Spleen (tissue), 11 donors: ENCODE measurements around the gene CTNNA2. TPM values are rescaled to one million over a fixed set of nuclear protein-coding genes. Genes with fewer than 3 reads are reported as not detected.

Source experiments
- DNase-seq: peaks from one replicate; pipeline ENCODE4 v3.0.0-alpha.2; 2020
- H3K27ac ChIP-seq, 8 donors: fragments of 200-600 bp; sonication (generic) in 7 of 8; 1 replicate in 4 of 8; 2 replicates in 4 of 8; pipeline versions ENCODE4 v1.5.0 to v1.8.0; 2016 to 2021; ENCODE audit warnings: inconsistent platforms in 4 of 8, mild to moderate bottlenecking in 4 of 8, moderate library complexity in 1 of 8
- H3K27me3 ChIP-seq, 7 donors: fragments of 200-600 bp; sonication (generic) in 6 of 7; replicated peaks in 1 of 7; 1 replicate in 4 of 7; 2 replicates in 3 of 7; pipeline versions ENCODE4 v1.5.0 to v1.8.0; 2016 to 2021; ENCODE audit warnings: inconsistent platforms in 3 of 7, mild to moderate bottlenecking in 1 of 7
- H3K36me3 ChIP-seq, 6 donors: fragments of 200-600 bp; sonication (generic) in 5 of 6; 1 replicate in 4 of 6; 2 replicates in 2 of 6; pipeline versions ENCODE4 v1.5.0 to v1.8.0; 2016 to 2021; ENCODE audit warnings: inconsistent platforms in 2 of 6
- H3K4me1 ChIP-seq, 6 donors: fragments of 200-600 bp; sonication (generic) in 5 of 6; 1 replicate in 3 of 6; 2 replicates in 3 of 6; pipeline versions ENCODE4 v1.5.0 to v1.8.0; 2016 to 2021; ENCODE audit warnings: inconsistent platforms in 3 of 6
- H3K4me3 ChIP-seq, 8 donors: fragments of 200-600 bp; sonication (generic) in 7 of 8; 1 replicate in 4 of 8; 2 replicates in 4 of 8; pipeline versions ENCODE4 v1.5.0 to v1.8.0; 2016 to 2021; ENCODE audit warnings: inconsistent platforms in 4 of 8, mild to moderate bottlenecking in 4 of 8, moderate library complexity in 2 of 8
- H3K9me3 ChIP-seq, 8 donors: fragments of 200-600 bp; sonication (generic) in 7 of 8; 1 replicate in 4 of 8; 2 replicates in 4 of 8; pipeline versions ENCODE4 v1.5.0 to v1.8.0; 2016 to 2021; ENCODE audit warnings: inconsistent platforms in 4 of 8
- CTCF ChIP-seq, 11 experiments: fragments of 200-600 bp in 7 of 11; fragments of 450-650 bp in 4 of 11; sonication (generic) in 4 of 11; IDR thresholded peaks in 8 of 11; conservative IDR thresholded peaks in 3 of 11; 1 replicate in 7 of 11; 2 replicates in 4 of 11; pipeline versions ENCODE4 v1.4.0 to v1.8.0; 2016 to 2021; ENCODE audit warnings: antibody characterized with exemption in 11 of 11, inconsistent platforms in 4 of 11, mild to moderate bottlenecking in 1 of 11
- POLR2A ChIP-seq, 3 donors: fragments of 450-650 bp; IDR thresholded peaks; one replicate each; pipeline ENCODE4 v1.5.1; 2017; ENCODE audit warnings: antibody characterized with exemption in 3 of 3, mild to moderate bottlenecking in 1 of 3
- POLR2AphosphoS5 ChIP-seq, 3 donors: sonication (generic); formaldehyde crosslinking; IDR thresholded peaks; one replicate each; pipeline ENCODE4 v1.5.1; 2017; ENCODE audit warnings: antibody characterized with exemption in 3 of 3
- WGBS, 5 donors: extraction: QIAGEN DNeasy Blood & Tissue Kit in 3 of 5; methylation state at CpG; one replicate each; pipeline versions ENCODE4 v1.1.5 to v1.1.7; 2013 to 2018; 5-methylcytosine and 5-hydroxymethylcytosine counted together
- intact Hi-C: fragments of 100-400 bp; cut with DNase I; formaldehyde crosslinking; loops from one replicate; pipeline ENCODE4 v1.15.0; 2023; ENCODE audit warnings: low total_unique reads
- polyA plus RNA-seq, 3 donors: library from polyadenylated mRNA; stranded (reverse); fragments of 200-250 nt; gene quantifications; one replicate each; pipeline ENCODE4 v1.2.1, GENCODE V29; 2013
- total RNA-seq, 7 donors: library from RNA; depleted of rRNA in 3 of 7; stranded (reverse); fragments of >200 nt in 3 of 7; fragmentation: NEBNext Ultra II Directional in 4 of 7; extraction: Animal tissue kit (Norgen Biotek cat#: 25700) in 4 of 7; gene quantifications; one replicate each; pipeline versions ENCODE4 v1.1.0 to v1.2.1, GENCODE V29; 2016 to 2021
- donor health status: healthy with polysubstance abuse.
- donor health status: DM: no; HTN: no; CAD: no; lungs with moderate emphysema.
- donor health status: DM: no; HTN: no; CAD: no.
- donor health status: Bipolar disorder and iron deficiency.
- donor health status: healthy.
- donor health status: DM: no; HTN: no; CAD: no.
- donor health status: DM: yes; HTN: yes; CAD: no.

CTNNA2 gene
- total and polyA plus RNA-seq, 10 donors, result not detected

DNA sequence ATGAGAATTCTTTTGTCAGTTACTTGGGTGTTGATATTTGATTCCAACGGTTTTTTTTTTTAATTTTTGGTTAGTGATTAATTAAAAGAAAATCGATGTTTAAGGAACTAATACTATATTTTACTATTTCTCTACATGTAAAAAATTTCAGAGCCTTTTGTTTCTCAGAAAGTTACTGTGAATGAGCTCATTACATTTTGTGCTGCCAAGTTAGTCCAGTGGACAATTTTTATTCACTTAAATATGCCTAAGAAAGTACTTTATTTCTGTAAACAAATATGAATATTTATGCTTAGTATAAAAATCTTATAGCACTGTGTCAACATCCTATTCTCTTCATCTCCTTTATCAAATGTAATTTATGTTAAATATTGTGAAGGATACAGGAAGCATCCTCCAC is 309.3 kb downstream of the CTNNA2 start:
- Histone ChIP-seq H3K4me3 (no peak overlapping the region), H3K27ac (no peak overlapping the region), H3K9me3 (peaks cover 0 to 6% (median 0%) of the 10 kb centered on the region in 8 donors), H3K27me3 (no peaks in the 10 kb centered on the region), H3K4me1 (no peaks in the 10 kb centered on the region), H3K36me3 (no peaks in the 10 kb centered on the region)
- no peak for DNase-seq
- TF ChIP-seq POLR2A (IDR thresholded peaks at IDR 0.05) (no peak), CTCF (IDR thresholded peaks at IDR 0.05 in 8 of 11, conservative IDR thresholded peaks at IDR 0.05 in 3 of 11) (no peak), POLR2AphosphoS5 (IDR thresholded peaks at IDR 0.05) (no peak)
- intact Hi-C loops, result no loop called here
- WGBS, 5 donors, result 55 to 74% (median 68%) methylated on average over 2 of the region's 2 CpGs

- H3K9me3 ChIP-seq, result no peaks in the 10 kb centered on the region
- intact Hi-C loops, result no loop called here
- DNase-seq, result no peak
- H3K4me3 ChIP-seq, result no peak overlapping the region
- H3K4me1 ChIP-seq, result no peaks in the 10 kb centered on the region
- H3K36me3 ChIP-seq, result no peaks in the 10 kb centered on the region
- no peak for TF ChIP-seq CTCF (IDR thresholded peaks at IDR 0.05 in 8 of 11, conservative IDR thresholded peaks at IDR 0.05 in 3 of 11)
- TF ChIP-seq POLR2A (IDR thresholded peaks at IDR 0.05), result no peak
- TF ChIP-seq POLR2AphosphoS5 (IDR thresholded peaks at IDR 0.05), result no peak
- no peak overlapping the region for H3K27ac ChIP-seq
- WGBS, 5 donors, result 55 to 70% (median 56%) methylated on average over 6 of the region's 6 CpGs
- no peaks in the 10 kb centered on the region for H3K27me3 ChIP-seq
Measured at GRCh38 chr2:79824086-79824786, 311.4 kb downstream of the CTNNA2 start.

DNA sequence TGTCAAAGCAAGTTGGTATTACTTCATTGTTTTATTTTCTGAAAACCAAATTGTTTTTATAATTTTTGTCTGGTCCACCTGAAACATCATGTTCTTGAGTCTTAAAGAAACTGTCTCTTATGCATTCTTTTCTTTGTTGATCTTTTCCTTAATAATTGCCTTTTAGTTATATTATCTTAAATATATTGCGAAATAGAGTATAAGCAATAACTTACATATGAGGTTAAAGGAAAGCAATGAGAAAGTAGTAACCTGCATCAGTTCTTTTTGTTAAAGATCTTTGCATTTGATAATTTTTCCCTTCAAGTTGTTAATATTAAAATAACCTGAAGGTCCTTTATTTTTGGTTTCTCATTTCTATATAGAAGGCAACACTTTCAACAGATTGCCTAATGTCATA is 315.0 kb downstream of the CTNNA2 start:
- H3K4me1 ChIP-seq, result no peaks in the 10 kb centered on the region
- no peaks in the 10 kb centered on the region for H3K36me3 ChIP-seq
- no peaks in the 10 kb centered on the region for H3K27me3 ChIP-seq
- intact Hi-C loops, result no loop called here
- H3K27ac ChIP-seq, result no peak overlapping the region
- no peak for DNase-seq
- no peak overlapping the region for H3K4me3 ChIP-seq
- WGBS, 5 donors, result 86 to 94% (median 91%) methylated on average over 1 of the region's 1 CpG
- no peaks in the 10 kb centered on the region for H3K9me3 ChIP-seq
- TF ChIP-seq POLR2A (IDR thresholded peaks at IDR 0.05) (no peak), CTCF (IDR thresholded peaks at IDR 0.05 in 8 of 11, conservative IDR thresholded peaks at IDR 0.05 in 3 of 11) (no peak), POLR2AphosphoS5 (IDR thresholded peaks at IDR 0.05) (no peak)

DNA sequence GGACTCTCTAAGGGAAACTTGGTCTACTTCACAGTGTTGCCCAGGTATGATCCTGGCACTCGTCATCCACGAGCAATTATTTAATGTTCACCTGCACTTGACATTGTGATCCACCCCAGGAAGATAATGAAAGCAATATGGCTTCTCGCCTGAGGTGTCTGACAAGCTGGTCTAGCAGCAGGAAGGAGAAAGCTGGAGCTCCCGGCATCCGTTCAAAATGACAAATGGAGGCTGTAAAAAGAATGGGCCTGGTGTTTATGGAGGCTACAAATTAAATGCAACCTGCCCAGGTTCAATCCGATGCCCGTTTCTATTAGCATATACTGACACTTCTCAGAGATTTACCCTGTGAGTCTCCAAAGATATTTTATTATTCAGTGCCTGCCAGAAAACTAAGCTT is 317.6 kb downstream of the CTNNA2 start:
- Histone ChIP-seq H3K4me1 (no peaks in the 10 kb centered on the region), H3K27ac (no peak overlapping the region), H3K4me3 (no peak overlapping the region), H3K36me3 (no peaks in the 10 kb centered on the region), H3K9me3 (no peaks in the 10 kb centered on the region), H3K27me3 (no peaks in the 10 kb centered on the region)
- intact Hi-C loops, result no loop called here
- TF ChIP-seq POLR2AphosphoS5 (IDR thresholded peaks at IDR 0.05) (no peak), POLR2A (IDR thresholded peaks at IDR 0.05) (no peak), CTCF (IDR thresholded peaks at IDR 0.05 in 8 of 11, conservative IDR thresholded peaks at IDR 0.05 in 3 of 11) (no peak)
- no peak for DNase-seq
- 57 to 70% (median 64%) methylated on average over 7 of the region's 7 CpGs for WGBS, 5 donors
